Islet of Langerhans (tissue), 1 donor: ENCODE results near the gene CYB5R3.
"Not testable (repeated sequence)": the region's sequence is repeated elsewhere in the genome, so short reads cannot be mapped to it uniquely, and the experiment has no call there.

Experiments used
- FAIRE-seq: peaks from one replicate; lab custom pipeline; 2011; peaks lifted over from hg19 to GRCh38; lab: Jason Lieb, UNC

Gene CYB5R3

DNA sequence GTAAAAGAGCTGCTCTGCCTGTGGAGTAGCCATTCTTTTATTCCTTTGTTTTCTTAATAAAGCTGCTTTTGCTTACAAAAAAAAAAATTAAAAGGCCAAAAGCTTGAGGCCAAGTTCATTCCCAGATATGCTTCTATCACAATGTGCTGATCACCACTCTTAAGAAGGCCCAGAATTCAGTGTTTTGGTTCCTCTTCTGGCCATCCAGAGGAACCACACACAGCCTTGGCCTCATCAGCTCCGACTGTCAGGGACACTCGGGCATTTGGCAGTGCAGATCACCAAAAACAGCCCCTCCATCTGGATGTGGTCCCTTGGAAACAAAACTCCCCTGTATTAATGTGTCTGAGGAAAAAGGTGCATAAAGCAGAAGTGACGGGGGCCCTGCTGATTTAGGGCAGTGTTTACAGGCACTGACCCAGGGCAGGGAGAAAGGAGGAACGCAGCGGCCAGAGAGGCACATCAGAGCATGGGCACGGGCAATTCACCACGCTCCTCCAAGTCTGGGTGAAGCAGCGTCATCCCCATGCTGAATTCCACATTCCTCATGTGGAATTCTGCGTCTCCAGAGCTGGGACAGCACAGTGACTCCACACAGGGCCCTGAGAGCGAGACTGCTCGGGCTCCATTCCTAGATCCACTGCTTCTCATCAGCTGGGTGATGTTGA, 52.2 kb downstream of the CYB5R3 start:
- FAIRE-seq: no peak

DNA sequence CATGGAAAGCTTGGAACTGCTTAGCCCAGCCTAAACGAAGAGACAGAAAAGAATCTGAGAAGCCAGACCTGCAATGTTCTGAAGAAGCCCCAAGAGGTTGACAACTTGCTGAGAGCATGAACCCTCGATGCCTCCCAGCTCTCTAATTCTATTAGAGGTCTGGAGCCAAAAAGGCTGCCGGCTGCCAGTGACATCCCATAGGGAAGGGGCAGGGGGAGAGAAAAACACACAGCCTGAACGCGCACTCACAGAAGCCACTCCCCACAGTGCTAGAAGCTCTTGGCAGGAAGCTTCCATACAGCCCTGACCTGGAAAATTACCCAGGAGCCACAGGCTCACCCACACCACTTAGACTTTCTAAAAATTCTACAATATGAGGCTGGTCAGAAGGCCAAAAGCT, 52.9 kb downstream of the CYB5R3 start:
- FAIRE-seq: no peak

DNA sequence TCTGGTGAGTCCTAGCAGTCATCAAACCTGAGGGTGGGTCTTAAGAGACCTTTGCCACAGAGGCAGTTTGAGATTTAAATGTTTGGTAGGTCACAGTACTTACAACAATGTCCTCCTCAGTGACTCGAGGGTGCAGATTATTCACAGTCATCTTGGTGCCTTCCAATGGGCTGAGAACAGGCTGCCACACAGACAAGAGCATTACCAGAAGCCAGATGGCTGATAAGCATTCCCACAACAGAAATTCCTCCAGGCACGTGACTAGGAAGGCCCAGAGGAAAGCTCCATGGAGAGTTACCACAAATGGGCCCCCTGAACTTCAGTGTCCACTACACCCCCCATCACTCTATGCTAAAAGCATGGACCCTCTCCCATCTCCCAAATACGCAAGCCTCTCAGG, 53.8 kb downstream of the CYB5R3 start:
- no peak for FAIRE-seq

DNA sequence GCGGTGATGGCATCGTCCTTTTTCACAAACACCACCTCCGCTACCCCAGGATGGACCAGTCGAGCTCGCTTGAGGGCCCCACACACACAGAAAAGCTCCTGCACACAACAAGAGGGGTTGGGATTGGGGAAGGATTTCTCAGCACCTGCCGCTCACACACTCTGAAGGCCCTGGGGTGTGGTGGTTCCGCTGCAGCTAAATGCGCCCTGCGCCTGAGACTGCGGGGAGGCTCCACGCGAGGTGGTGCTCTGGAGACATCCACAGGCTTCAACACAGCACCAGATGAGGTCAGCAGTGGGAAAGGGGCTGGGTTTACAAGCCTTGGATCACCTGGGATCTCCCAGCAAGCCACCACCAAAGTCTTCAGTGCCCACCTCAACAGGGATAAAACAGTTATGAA, 57.2 kb downstream of the CYB5R3 start:
- no peak for FAIRE-seq

DNA sequence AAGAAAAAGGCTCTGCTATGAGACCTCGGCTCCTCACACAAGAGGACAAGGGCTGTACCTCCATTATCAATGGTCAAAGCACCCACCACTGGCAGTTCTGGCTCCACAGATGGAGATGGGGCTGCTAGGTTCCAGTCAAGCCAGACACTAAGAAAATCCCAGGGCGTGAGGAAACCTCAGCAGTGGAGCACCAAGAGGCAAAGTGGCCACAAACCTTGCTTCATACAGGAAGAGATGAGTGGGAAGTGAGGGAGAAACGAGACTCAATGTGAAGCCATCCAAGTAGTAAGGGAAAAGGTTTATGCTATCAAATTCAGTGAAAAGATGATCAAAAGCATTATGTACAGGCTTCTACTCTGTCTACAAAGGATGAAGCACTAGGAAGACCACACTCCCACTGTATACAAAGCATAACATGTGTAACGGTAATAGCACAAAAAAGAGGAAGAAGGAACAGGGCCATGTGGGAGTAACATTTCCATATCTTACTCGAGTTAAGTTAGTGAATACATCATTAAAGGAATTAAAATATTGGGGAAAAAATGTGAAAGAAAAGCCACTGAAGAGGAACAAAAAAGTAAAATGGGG, 61.5 kb downstream of the CYB5R3 start:
- FAIRE-seq: no peak

DNA sequence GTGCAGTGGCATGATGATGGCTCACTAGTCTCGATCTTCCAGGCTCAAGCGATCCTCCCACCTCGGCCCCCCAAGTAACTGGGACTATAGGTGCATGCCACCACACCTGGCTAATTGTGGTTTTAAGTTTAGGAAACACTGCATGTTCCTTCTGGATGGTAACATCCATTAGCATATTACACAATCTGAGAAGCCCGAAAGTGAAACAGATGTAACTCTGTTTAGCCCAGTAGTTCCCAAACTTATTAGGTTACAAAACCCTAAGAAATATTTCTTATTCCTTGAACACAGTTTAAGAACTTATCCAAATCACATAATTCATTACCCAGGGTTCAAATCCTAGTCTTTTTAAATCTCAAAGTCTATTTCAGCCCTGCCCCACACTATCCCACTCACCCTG, 62.8 kb downstream of the CYB5R3 start:
- FAIRE-seq: no peak

- FAIRE-seq: no peak
Observed at GRCh38 chr22:42585096-42585495, 64.1 kb downstream of the CYB5R3 start.

DNA sequence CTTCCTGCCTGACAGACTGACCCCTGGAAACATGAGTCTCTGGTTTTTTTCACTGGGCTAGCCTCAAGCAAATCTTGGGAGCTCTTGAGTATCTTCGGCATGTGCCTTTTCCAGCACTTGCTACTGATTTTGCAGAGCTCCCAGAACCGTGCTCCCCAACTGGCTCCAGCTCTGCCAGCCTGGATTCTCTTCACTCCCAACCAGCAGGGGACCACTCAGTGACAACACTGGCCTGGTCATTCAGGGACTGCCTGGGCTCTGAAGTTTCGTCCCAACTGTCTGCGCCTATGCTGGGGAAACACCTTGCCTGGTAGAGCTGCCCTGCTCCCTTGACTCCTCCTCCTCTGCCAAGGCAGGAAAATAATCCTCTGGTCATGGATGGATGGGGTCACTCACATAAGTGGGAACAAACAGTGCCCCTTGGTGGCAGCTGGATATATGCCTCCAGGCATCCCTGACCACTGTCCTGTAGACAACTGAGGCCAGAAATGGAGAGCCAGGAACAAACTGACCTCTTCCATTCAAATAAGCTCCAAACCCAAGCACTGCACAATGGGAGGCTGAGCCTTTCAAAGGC, 64.7 kb downstream of the CYB5R3 start:
- no peak for FAIRE-seq

- no peak for FAIRE-seq
Observed at GRCh38 chr22:42582987-42583386, 66.2 kb downstream of the CYB5R3 start.

DNA sequence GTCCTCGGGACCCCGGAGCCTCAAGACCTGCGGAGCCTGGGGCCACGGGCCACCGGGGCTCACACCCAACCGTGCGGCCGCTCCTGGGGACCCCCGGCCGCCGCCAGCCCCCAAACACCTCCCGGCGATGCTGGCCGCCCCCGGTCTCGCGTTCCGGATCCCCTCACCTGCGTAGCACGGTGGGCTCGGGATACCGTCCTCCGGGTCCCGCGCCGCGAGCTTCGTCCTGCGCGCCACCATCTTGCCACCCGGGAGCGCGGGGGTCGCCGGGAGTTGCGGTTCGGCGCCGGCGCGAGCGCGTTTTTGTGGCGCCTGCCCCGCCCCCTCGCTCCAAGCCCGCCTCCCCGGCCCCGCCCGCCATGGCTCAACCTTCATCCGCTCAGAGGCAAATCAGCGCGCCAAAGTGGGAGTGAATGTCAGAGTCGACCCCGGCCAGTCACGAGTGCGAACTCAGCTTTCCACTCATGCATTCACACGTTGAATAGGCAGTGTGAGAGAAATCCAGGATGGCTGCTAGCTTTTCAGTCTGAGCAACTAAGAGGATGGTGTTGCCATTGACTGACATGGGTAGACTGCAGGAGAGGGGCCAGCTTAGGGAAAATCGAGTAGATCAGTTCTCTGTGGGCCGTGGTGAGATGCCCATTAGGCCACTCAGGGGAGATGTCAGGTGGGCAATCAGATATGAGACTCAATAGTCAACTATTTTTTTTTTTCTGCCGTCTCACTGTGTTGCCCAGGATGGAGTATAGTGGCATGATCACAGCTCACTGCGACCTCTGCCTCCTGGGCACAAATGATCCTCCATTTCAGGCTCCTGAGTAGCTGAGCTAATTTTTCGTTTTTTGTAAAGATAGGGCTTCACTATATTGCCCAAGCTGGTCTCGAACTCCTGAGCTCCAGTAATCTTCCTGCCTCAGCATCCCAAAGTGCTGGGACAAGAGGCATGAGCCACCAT, 67.2 kb downstream of the CYB5R3 start:
- no peak for FAIRE-seq

DNA sequence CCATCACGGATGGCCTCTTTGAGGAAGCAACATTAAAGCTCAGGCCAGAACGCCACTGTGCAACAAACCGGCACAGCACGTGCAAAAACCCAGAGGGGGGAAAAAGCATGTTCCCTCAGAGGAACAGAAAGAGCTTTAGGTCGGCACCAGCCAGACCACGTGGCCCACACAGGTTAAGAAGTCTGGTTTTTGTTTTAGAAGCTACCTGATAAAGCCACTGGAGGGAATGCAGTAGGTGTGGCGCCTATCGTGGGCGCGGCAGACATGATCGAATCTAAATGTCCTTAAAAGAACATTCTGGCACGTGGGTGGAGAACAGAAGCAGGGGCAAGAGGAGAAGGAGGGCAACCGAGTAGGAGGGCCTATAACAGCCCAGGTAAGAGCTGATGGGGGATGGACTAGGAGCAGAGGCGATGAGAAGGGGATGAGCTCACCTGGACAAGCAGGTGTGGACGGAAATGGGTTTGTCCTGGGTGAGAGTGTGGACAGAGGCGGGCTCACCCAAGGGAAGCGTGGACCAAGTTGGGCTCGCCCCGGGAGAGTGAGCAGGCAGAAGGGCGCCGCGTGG, 67.9 kb downstream of the CYB5R3 start:
- not testable (repeated sequence) for FAIRE-seq

DNA sequence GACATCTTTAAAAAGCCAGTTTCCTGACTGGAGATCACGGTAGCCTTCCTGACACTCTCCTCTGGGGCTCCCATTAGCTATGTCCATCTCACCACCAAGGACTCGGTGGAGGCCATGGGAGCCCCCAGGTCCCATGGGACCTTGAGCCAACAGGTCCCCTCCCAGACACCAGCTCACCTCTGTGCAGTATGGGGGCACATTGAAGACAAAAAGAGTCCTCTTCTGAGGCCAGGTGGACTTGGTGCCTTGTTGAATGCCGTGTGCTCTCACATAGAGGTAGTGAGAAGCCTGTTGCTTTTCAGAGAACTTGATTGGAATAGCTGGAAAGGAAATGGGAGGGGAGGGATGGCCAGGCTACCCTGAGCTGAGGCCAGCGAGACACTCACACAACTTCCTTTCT, 69.2 kb downstream of the CYB5R3 start:
- not testable (repeated sequence) for FAIRE-seq

- no peak for FAIRE-seq
Observed at GRCh38 chr22:42577623-42578240, 71.5 kb downstream of the CYB5R3 start.

DNA sequence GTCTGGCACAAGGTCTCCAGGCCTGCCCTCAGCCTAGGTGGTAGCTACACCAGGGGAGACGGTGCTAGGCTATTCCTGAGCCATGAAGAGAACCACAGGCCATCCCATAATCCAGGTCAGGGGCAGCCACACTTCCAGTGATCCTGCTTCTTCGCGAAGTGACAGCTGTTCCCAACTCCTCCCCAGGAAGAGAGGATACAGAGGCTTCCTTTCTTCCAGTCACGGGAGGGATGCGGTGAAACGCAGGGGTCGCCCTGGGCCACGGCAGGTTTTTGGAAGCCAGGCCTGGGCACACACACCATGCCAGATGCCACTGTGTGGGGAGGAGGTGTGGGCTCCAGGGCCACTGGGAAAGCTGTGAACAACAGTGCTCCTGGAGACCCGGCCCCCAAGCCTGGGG, 72.1 kb downstream of the CYB5R3 start:
- not testable (repeated sequence) for FAIRE-seq

- not testable (repeated sequence) for FAIRE-seq
Observed at GRCh38 chr22:42575996-42576574, 73.1 kb downstream of the CYB5R3 start.

DNA sequence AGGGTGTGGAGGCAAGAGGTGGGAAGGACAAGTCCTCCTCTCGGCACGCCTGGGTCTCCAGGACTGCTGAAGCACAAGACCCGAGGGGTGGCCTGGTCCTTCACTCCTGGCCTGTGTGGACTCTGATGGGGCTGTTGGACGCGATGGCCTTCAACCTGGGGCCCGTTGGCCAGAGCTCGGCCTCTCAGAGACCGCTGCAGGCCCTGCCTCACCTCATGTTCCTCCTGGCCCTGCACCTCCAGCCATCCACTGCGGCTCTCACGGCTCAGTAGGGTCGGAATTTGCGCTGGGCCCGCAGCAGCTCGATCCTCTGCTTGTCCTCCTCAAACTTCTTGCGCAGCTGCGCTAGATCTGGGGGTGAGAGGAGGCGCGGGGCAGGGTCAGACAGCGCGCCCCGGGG, 74.7 kb downstream of the CYB5R3 start:
- not testable (repeated sequence) for FAIRE-seq

DNA sequence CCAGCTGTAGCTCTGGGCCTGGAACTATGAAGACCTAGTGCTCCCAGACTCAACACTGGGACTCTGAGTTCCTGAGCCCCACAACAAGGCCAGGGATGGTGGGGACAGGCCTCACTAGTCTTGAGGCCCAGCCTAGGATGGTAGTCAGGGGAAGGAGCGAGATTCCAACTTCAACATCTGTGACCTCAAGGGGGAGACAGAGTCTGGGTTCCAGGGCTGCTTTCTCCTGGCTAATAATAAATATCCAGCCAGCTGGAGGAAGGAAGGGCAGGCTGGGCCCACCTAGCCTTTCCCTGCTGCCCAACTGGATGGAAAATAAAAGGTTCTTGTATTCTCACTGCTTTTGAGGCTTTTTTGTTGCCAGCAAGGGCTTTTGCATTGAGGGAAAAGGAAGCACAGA, 75.1 kb downstream of the CYB5R3 start:
- not testable (repeated sequence) for FAIRE-seq

GRCh38 chr22:42571068-42571467, 78.1 kb downstream of the CYB5R3 start:
- FAIRE-seq: not testable (repeated sequence)

GRCh38 chr22:42570580-42570979, 78.6 kb downstream of the CYB5R3 start:
- not testable (repeated sequence) for FAIRE-seq

DNA sequence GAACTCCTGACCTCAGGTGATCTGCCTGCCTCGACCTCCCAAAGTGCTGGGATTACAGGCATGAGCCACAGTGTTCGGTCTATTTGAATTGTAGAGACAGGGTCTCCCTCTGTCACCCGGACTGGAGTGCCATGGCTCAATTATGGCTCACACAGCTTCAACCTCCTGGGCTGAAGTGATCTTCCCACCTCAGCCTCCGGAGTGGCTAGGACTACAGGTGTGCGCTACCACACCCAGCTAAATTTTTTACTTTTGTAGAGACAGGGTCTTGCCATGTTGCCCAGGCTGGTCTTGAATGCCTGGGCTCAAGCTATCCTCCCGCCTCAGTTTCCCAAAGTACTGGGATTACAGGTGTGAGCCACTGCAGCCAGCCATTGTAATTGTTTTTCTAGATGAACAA, 81.2 kb downstream of the CYB5R3 start:
- not testable (repeated sequence) for FAIRE-seq
